GM23248 (cell line): ENCODE data around the gene CREBBP.

ENCODE experiments used
- EZH2 ChIP-seq: fragments of 200-600 bp; sonication (generic); IDR thresholded peaks from 2 replicates; pipeline ENCODE4 v1.6.1; 2018; ENCODE audit warnings: antibody characterized with exemption, mild to moderate bottlenecking; ENCODE audit not compliant: insufficient read depth, poor library complexity, severe bottlenecking
- EZH2phosphoT487 ChIP-seq: fragments of 200-600 bp; sonication (generic); IDR thresholded peaks from 2 replicates; pipeline ENCODE4 v1.6.1; 2018; ENCODE audit warnings: antibody characterized with exemption, moderate library complexity, mild to moderate bottlenecking, low read depth; ENCODE audit not compliant: insufficient read depth

DNA sequence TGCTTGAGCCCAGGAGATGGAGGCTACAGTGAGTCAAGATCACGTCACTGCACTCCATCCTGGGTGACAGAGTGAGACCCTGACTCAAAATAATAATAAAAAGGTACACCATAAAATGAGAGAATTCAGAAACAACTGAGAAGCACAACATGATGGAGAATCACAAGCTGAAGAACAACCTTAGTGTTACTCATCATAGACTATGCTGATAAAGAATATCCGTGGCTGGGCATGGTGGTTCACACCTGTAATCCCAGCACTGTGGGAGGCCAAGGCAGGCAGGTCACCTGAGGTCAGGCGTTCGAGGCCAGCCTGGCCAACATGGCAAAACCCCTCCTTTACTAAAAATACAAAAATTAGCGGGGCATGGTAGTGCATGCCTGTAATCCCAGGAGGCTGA, 16.0 kb downstream of the CREBBP start:
- TF ChIP-seq EZH2 (no peak), EZH2phosphoT487 (no peak)
